GM18858 (cell line): Measurements from ENCODE around the gene NR2F6.

Experiments
- ATAC-seq: cut with Tn5 transposase; IDR thresholded peaks from one replicate; pipeline ENCODE4 v1.9.1; 2021; ENCODE audit not compliant: unreplicated experiment

Gene NR2F6

DNA sequence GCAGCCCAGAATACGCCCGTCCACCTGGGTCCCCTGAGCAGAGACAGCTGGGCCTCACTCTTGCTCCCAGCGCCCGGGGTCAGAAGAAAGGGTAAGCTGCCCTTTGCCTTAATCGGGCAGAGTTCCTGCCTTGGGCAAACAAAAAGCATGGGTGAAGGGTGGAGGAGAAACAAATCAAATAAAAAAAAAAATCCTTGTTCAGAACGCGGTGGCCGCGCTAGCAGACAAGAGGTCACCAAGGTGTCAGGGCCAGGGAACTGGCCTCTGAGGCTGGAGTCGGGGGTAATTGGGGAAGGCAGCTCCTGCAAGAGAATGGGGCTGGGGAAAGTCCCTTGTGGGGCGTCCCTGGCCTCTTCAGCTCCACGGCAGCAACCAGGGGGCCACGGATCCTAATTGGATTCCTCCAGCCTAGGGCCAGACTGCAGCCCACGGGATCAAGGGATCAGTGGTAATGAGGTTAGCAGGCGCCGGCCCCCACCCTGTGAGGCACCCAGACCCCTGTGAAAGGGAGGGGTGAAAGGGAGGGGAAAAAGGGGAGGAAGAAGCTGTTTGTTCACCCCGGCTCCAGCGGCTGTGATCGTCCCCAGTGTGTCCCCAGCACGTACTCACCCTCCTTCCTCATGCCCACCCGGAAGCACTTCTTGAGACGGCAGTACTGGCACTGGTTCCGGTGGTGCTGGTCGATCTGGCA lies 5.5 kb downstream of the NR2F6 start:
- no peak for ATAC-seq

DNA sequence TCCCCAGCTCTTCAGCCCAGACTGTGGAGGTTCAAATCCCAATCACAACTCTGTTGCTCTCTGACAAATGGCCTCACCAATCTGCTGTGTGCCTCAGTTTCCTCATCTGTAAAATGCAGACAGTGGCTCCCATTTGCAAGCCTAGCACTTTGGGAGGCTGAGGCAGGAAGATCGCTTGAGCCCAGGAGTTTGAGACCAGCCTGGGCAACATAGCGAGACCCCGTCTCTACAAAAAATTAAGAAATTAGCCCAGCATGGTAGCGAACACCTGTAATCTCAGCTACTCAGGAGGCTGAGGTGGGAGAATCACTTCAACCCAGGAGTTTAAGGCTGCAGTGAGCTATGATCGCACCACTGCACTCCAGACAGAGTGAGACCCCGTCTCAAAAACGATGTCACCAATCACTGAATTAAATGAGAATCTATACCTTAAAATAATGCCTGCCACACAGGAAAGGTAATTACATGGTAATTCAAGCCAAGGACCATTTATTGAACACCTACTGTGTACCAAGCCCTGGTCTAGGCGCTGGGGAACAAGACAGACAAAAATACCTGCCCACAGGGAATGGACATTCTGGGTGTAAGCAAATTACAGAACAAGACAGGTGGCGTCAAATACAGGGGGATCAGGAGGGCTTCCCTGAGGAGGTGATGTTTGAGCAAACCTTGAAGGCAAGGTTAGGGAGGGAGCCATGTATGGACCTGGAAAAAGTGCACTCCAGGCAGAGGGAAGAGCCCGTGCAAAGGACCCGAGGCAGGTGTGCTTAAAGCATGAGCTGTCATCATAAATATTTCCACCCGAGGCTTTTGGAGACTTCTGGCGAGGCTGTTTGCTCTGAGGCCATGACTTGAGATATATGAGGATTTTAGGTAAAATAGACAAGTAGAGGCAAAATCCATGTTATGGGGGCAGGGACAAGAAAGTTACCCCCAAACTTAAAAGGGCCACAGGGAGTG lies 7.7 kb downstream of the NR2F6 start:
- ATAC-seq, result no peak

DNA sequence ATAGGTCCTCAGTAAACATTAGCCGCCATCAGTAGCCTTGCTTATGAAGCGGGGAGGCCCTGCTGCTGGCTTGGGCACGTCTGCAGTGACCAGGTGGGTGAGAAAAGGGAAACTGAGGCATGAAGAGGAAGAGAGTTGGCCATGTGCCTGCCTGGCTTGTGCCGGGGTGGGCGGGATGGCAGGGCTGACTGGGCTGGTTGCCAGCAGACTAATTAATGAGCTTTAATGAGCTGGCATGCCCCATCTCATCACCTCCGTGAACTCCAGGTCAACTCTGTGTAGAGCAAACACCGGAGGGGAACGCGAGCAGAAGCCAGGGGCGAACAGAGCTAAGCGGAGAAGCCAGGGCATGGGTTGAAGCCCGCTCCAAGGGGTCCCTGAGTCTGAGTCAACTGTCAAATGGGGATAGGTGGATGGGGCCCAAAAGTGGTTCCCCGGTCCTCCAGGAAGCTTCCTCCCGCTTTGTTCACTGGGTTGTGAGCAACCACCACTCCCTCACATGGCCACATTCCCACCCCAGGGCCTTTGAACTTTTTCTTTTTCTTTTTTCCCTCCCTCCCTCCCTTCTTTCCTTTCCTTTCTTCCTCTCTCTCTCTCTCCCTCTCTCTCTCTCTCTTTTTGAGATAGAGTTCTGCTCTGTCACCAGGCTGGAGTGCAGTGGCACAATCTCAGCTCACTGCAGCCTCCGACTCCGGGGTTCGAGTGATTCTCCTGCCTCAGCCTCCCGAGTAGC lies 8.7 kb downstream of the NR2F6 start:
- ATAC-seq, result no peak

GRCh38 chr19:17235971-17236777 lies 9.5 kb downstream of the NR2F6 start:
- ATAC-seq, result no peak

DNA sequence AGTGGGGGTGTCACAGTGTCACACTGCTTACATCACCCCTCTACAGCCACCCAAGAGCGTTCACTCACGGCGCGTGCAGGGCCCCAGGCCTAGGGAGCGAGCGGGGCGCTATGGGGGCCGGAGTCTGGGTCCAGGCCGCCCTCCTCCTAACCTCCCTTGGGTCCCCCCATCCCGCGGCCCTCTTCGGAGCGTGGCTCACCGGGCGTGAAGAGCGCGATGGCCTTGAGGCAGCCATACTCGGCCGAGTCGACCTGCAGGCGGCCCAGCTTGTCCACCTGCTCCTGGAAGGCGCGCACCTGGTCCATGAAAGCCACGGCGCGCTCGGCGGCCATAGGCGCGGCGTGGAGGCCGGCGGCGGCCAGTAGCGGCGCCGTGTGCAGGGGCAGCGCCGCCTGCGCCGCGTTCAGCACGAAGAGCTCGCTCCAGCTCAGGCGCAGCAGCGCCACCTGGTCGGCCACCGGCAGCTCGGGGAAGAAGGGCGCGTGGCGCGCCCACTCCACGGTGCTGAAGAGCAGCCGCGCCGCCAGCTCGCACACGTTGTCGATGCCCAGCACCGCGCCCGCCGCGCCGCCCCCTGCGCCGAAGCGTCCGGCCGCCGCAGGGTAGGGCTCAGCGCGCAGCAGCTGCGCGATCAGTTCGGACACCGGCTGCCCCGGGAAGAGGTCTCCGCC lies 10.3 kb downstream of the NR2F6 start:
- no peak for ATAC-seq

GRCh38 chr19:17234911-17235299 lies 10.8 kb downstream of the NR2F6 start:
- no peak for ATAC-seq

GRCh38 chr19:17232258-17232657 lies 13.5 kb downstream of the NR2F6 start:
- no peak for ATAC-seq

DNA sequence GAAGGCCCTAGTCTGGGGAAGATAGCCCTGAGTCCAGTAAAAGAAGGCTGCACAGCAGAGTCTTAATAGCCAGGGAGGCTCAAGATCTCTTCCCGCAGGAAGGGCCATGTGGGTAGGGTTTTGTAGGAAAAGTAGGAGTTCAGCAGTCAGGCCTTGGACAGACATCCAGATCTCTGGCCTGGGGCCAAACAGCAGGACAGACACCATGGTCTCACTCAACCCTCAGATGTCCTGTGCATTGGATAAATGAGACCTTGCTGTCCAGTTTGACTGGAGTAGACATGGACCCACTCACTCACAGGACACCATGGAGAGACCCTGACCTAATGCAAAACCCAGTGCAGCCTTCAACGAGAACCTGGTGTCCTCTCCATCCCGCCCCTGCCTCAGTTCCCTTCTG lies 15.8 kb downstream of the NR2F6 start:
- no peak for ATAC-seq

- ATAC-seq, result no peak
Measured at GRCh38 chr19:17227798-17228367, 17.8 kb downstream of the NR2F6 start.

- ATAC-seq, result peak; percentile 79
Measured at GRCh38 chr19:17226002-17226933, 19.5 kb downstream of the NR2F6 start, which contains the start of gene OCEL1. Gene OCEL1 (plus strand): TSS chr19:17226226. CDS start chr19:17226248, 22 bp downstream.

- ATAC-seq, result no peak
Measured at GRCh38 chr19:17225053-17225452, 20.7 kb downstream of the NR2F6 start.

DNA sequence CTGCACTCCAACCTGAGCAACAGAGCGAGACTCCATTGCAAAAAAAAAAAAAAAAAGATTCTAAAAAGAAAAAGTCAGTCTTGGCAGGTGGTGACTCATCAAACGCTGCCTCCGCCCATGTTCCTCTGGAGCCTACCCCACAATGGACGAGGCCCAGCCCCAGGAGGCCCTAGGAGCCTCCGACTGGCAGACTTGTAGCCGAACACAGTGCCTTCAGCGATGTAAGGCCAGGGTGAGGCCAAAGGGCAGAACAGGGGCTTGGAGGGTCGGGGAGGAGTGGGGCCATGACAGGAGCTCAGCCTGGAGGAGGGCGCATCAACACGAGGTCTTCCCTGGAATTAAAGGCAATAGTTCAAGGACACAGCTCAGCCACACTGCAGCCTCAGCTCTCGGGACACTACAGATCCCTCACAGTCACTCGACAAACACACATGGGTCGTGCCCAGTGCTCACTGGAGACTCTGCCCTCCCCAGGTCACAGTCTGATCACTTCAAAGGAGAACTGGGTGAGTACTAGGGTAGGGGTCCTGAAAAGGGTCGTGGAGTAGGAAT lies 25.4 kb downstream of the NR2F6 start:
- no peak for ATAC-seq

GRCh38 chr19:17219286-17219685 lies 26.4 kb downstream of the NR2F6 start:
- ATAC-seq, result no peak

DNA sequence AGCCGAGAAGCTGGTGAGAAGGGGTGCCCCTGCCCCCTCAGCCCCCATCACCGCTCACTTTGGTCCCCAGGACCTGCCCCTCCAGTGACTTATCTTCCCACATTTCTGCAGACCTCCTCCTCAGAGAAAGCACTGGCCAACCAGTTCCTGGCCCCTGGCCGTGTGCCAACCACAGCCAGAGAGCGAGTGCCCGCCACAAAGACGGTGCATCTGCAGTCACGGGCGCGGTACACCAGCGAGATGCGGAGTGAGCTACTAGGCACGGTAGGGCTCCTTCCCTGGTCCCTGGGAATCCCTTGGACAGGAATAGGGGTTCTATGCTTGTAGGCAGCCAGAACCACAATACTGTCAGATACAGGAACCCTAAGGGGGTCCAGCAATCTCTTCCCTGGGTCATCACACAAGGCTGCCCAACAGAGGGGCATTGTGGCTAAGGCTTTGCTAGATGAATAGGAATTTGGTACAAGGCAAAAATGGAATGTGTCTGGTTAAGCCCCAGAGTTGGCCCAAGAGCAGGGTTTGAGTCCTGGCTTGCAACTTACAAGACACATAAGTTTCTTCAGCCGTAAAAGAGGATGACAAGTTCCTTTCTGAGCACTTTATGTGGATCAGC lies 29.6 kb downstream of the NR2F6 start:
- no peak for ATAC-seq

GRCh38 chr19:17215127-17215971 lies 30.4 kb downstream of the NR2F6 start, which contains the start of gene USE1:
Gene USE1 (plus strand): TSS chr19:17215357. CDS start chr19:17215406, 49 bp downstream.
- peak; percentile 56 for ATAC-seq

DNA sequence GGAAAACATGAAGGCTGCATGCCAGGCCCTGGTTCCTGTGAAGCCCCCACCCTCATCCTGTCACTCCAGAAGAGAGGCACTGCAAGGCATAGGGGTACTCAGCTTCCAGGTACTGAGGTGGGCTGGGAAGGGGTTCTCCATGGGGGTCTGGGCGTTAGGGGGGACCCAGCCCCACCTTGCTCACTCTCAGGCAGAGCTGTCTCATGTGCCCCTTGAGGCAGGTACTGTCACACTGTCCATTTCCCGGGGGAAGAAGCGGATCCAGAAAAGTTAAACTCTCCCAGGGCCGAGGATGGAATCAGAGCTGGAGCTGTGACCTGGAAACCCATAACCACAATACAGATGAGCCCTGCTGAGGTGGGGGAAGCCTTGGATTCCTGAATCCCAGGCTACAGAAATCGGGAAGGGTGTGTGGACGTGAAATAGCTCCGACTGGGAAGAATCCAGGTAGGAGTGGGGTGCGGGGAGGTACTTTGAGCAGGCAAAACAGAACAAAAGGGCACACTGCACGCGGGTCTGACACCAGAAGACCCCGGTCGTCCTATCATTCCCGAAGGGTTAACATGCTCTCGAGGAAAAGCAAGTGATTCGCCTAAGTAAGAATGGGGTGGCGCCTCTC lies 31.1 kb downstream of the NR2F6 start:
- no peak for ATAC-seq
